CD4-positive, alpha-beta T cell (primary cell): Measurements from ENCODE around the gene FNBP1. TPM values are rescaled to one million over a fixed set of nuclear protein-coding genes. Genes with fewer than 3 reads are reported as not detected.
"Not testable (repeated sequence)": the region's sequence is repeated elsewhere in the genome, so short reads cannot be mapped to it uniquely, and the experiment has no call there.

Experiments used
- ATAC-seq: fragments of 200-7000 bp; cut with Tn5 transposase; one replicate; pipeline ENCODE4 v1.10.0; 2022; ENCODE audit warnings: mild to moderate bottlenecking; ENCODE audit not compliant: poor library complexity
- CTCF ChIA-PET: fragments of 350-600 bp; sonication (Branson Sonifier 250); formaldehyde crosslinking; loops from one replicate; lab custom pipeline; 2021; ENCODE audit warnings: antibody characterized with exemption, inconsistent platforms; lab: Charles Lee
- POLR2A ChIA-PET: fragments of 350-600 bp; sonication (Branson Sonifier 250); formaldehyde crosslinking; loops from one replicate; lab custom pipeline; 2021; ENCODE audit warnings: antibody characterized with exemption, inconsistent platforms; lab: Charles Lee
- DNase-seq, 14 experiments: peaks; one replicate each; pipeline ENCODE4 v3.0.0-alpha.2; 2013 to 2020; ENCODE audit warnings: mixed read lengths in 2 of 14
- H3K27ac ChIP-seq, 2 donors: one replicate each; pipeline versions ENCODE4 v1.5.1 to v1.7.0; 2013; ENCODE audit warnings: low read length in 2 of 2, low read depth in 1 of 2, mild to moderate bottlenecking in 1 of 2
- H3K27me3 ChIP-seq, 2 experiments: 1 replicate in 1 of 2; 2 replicates in 1 of 2; pipeline versions ENCODE4 v1.6.1 to v1.7.0; 2013; ENCODE audit warnings: low read length in 2 of 2, control low read depth in 1 of 2, mild to moderate bottlenecking in 1 of 2, moderate library complexity in 1 of 2; ENCODE audit not compliant: insufficient read depth in 2 of 2, control insufficient read depth in 1 of 2
- H3K36me3 ChIP-seq: one replicate; pipeline ENCODE4 v1.6.1; 2013; ENCODE audit warnings: low read length, control low read depth; ENCODE audit not compliant: insufficient read depth
- H3K4me1 ChIP-seq: one replicate; pipeline ENCODE4 v1.6.1; 2013; ENCODE audit warnings: low read length, control low read depth; ENCODE audit not compliant: insufficient read depth
- H3K4me3 ChIP-seq: one replicate; pipeline ENCODE4 v1.5.1; 2013; ENCODE audit warnings: mild to moderate bottlenecking, low read length, moderate library complexity
- H3K9me3 ChIP-seq, 2 experiments: 1 replicate in 1 of 2; 2 replicates in 1 of 2; pipeline versions ENCODE4 v1.6.1 to v1.7.0; 2013; ENCODE audit warnings: low read length in 2 of 2, mild to moderate bottlenecking in 2 of 2, control low read depth in 1 of 2, moderate library complexity in 1 of 2; ENCODE audit not compliant: control insufficient read depth in 1 of 2, insufficient read depth in 1 of 2
- H3K27ac Mint-ChIP-seq: one replicate; pipeline ENCODE4 v1.8.0; 2020; ENCODE audit warnings: mixed read lengths
- H3K27me3 Mint-ChIP-seq: one replicate; pipeline ENCODE4 v1.8.0; 2021; ENCODE audit warnings: mixed read lengths
- H3K36me3 Mint-ChIP-seq: one replicate; pipeline ENCODE4 v1.8.0; 2021; ENCODE audit warnings: low read depth, mixed read lengths
- H3K4me1 Mint-ChIP-seq: one replicate; pipeline ENCODE4 v1.8.0; 2021; ENCODE audit warnings: low read depth, mixed read lengths
- H3K4me3 Mint-ChIP-seq: one replicate; pipeline ENCODE4 v1.8.0; 2020; ENCODE audit warnings: mild to moderate bottlenecking, mixed read lengths
- H3K9me3 Mint-ChIP-seq: one replicate; pipeline ENCODE4 v1.8.0; 2020; ENCODE audit warnings: mixed read lengths
- CTCF ChIP-seq: fragments of 200-600 bp; IDR thresholded peaks from one replicate; pipeline ENCODE4 v1.8.0; 2022; ENCODE audit warnings: antibody characterized with exemption, mild to moderate bottlenecking
- intact Hi-C, 2 experiments: fragments of 100-400 bp; cut with DNase I in 1 of 2; cut with micrococcal nuclease in 1 of 2; formaldehyde crosslinking; loops; one replicate each; pipeline versions ENCODE4 v1.15.1 to v1.9.0; 2023 to 2025; cut with DNase I, micrococcal nuclease
- total RNA-seq, 174 experiments: library from RNA in 2 of 174; stranded (reverse) in 2 of 174; gene quantifications; one replicate each; pipeline ENCODE4 v1.2.3 and lab custom pipeline; 2021 to 2026

The FNBP1 gene
- total RNA-seq, 2 experiments from 2014 or later = 166 to 181 TPM

GRCh38 chr9:129988607-129989361, 54.2 kb downstream of the FNBP1 start:
- Mint-ChIP-seq H3K9me3 (no peaks in the 10 kb centered on the region), H3K4me1 (peaks cover 65% of the 10 kb centered on the region), H3K36me3 (peaks cover 56% of the 10 kb centered on the region), H3K27me3 (no peaks in the 10 kb centered on the region), H3K4me3 (peak overlapping the region; percentile 22), H3K27ac (peak overlapping the region; percentile 93)
- TF ChIP-seq CTCF = no peak
- ChIA-PET CTCF (interaction anchor here (0.6 to 1.9 kb wide), 4 partner anchors 42 to 144 kb away, joined by 4 to 10 read pairs (median 5); no protein-coding TSS in a partner anchor), POLR2A (interaction anchor here (0.7 to 2.1 kb wide), 4 partner anchors 12 to 100 kb away, joined by 3 to 8 read pairs (median 3); no protein-coding TSS in a partner anchor)
- Histone ChIP-seq H3K27me3 (no peaks in the 10 kb centered on the region), H3K9me3 (no peaks in the 10 kb centered on the region), H3K36me3 (peaks cover 38% of the 10 kb centered on the region), H3K4me1 (peaks cover 81% of the 10 kb centered on the region), H3K4me3 (no peak overlapping the region), H3K27ac (peak overlapping the region; percentile 68 to 86)
- ATAC-seq (peak; percentile 53), DNase-seq (peak in 4 of 14 experiments; percentile 50 to 76 (median 64))
- intact Hi-C loops = loop anchor here in 1 of 2 experiments (5.0 kb wide), 1 partner anchor 54 kb away; the partner anchor contains the start of gene FNBP1

GRCh38 chr9:129987941-129988340, 55.0 kb downstream of the FNBP1 start:
- DNase-seq = no peak
- no peaks in the 10 kb centered on the region for H3K9me3 Mint-ChIP-seq
- ChIA-PET POLR2A (interaction anchor here (1.1 kb wide), 1 partner anchor 99 kb away, joined by 3 read pairs; no protein-coding TSS in a partner anchor), CTCF (interaction anchor here (0.7 to 1.0 kb wide), 3 partner anchors 12 to 50 kb away, joined by 3 read pairs; no protein-coding TSS in a partner anchor)
- ATAC-seq = no peak
- H3K4me3 Mint-ChIP-seq = peak overlapping the region; percentile 7
- H3K4me3 ChIP-seq = no peak overlapping the region
- peak overlapping the region in 1 of 2 donors; percentile 68 for H3K27ac ChIP-seq
- H3K4me1 Mint-ChIP-seq = peaks cover 65% of the 10 kb centered on the region
- no peaks in the 10 kb centered on the region for H3K9me3 ChIP-seq
- H3K27me3 ChIP-seq = no peaks in the 10 kb centered on the region
- no peak for TF ChIP-seq CTCF
- no peaks in the 10 kb centered on the region for H3K27me3 Mint-ChIP-seq
- peaks cover 37% of the 10 kb centered on the region for H3K36me3 ChIP-seq
- peak overlapping the region; percentile 81 for H3K27ac Mint-ChIP-seq
- intact Hi-C loops = loop anchor here in 1 of 2 experiments (5.0 kb wide), 1 partner anchor 54 kb away; the partner anchor contains the start of gene FNBP1
- H3K36me3 Mint-ChIP-seq = peaks cover 58% of the 10 kb centered on the region
- H3K4me1 ChIP-seq = peaks cover 81% of the 10 kb centered on the region

GRCh38 chr9:129987047-129987446, 55.9 kb downstream of the FNBP1 start:
- peak overlapping the region in 1 of 2 donors; percentile 69 for H3K27ac ChIP-seq
- CTCF ChIA-PET = interaction anchor here (0.7 to 1.0 kb wide), 2 partner anchors 13 to 51 kb away, joined by 3 read pairs; no protein-coding TSS in a partner anchor
- TF ChIP-seq CTCF = no peak
- DNase-seq (no peak), ATAC-seq (no peak)
- H3K27me3 ChIP-seq = no peaks in the 10 kb centered on the region
- no peaks in the 10 kb centered on the region for H3K9me3 ChIP-seq
- POLR2A ChIA-PET = no interaction called here
- H3K4me3 ChIP-seq = no peak overlapping the region
- Mint-ChIP-seq H3K27me3 (no peaks in the 10 kb centered on the region), H3K36me3 (peaks cover 59% of the 10 kb centered on the region), H3K27ac (peak overlapping the region; percentile 81), H3K4me1 (peaks cover 66% of the 10 kb centered on the region), H3K4me3 (peak overlapping the region; percentile 50), H3K9me3 (no peaks in the 10 kb centered on the region)
- peaks cover 34% of the 10 kb centered on the region for H3K36me3 ChIP-seq
- intact Hi-C loops = loop anchor here in 1 of 2 experiments (5.0 kb wide), 1 partner anchor 55 kb away; the partner anchor contains the start of gene FNBP1
- H3K4me1 ChIP-seq = peaks cover 81% of the 10 kb centered on the region

- peaks cover 57% of the 10 kb centered on the region for H3K4me1 ChIP-seq
- H3K27me3 Mint-ChIP-seq, H3K9me3 ChIP-seq, H3K9me3 Mint-ChIP-seq, H3K27ac ChIP-seq, DNase-seq, H3K27me3 ChIP-seq, ATAC-seq, H3K4me3 ChIP-seq, POLR2A ChIA-PET: not testable (repeated sequence)
- intact Hi-C loops = loop anchor here in 1 of 2 experiments (2.0 kb wide), 1 partner anchor 16 kb away; no protein-coding TSS in a partner anchor
- H3K4me1 Mint-ChIP-seq = peaks cover 57% of the 10 kb centered on the region
- peak overlapping the region; percentile 81 for H3K27ac Mint-ChIP-seq
- H3K36me3 ChIP-seq = peaks cover 29% of the 10 kb centered on the region
- peaks cover 52% of the 10 kb centered on the region for H3K36me3 Mint-ChIP-seq
- CTCF ChIA-PET = interaction anchor here (1.4 kb wide), 1 partner anchor 44 kb away, joined by 4 read pairs; no protein-coding TSS in a partner anchor
- H3K4me3 Mint-ChIP-seq = peak overlapping the region; percentile 39
Observed at GRCh38 chr9:129984589-129984988, 58.4 kb downstream of the FNBP1 start.
